Body of pancreas (tissue), 4 donors: Measurements from ENCODE around the gene ASB7.

Experiments
- CTCF ChIP-seq, 7 experiments: fragments of 450-650 bp in 4 of 7; fragments of 200-600 bp in 3 of 7; sonication (generic) in 3 of 7; IDR thresholded peaks; one replicate each; pipeline ENCODE4 v1.5.1; 2016 to 2019; ENCODE audit warnings: antibody characterized with exemption in 7 of 7
- POLR2A ChIP-seq, 3 donors: fragments of 450-650 bp; IDR thresholded peaks; one replicate each; pipeline ENCODE4 v1.6.1; 2016; ENCODE audit warnings: antibody characterized with exemption in 3 of 3, mild to moderate bottlenecking in 2 of 3

GRCh38 chr15:100597862-100598261, 4.5 kb upstream of the ASB7 start:
- TF ChIP-seq CTCF (IDR thresholded peaks at IDR 0.05) (no peak), POLR2A (IDR thresholded peaks at IDR 0.05) (no peak)
